GM12891 (cell line): Measurements from ENCODE around the gene CCDC142.

Experiments used
- DNase-seq: peaks from one replicate; pipeline ENCODE4 v3.0.0; 2011; ENCODE audit warnings: low spot score; ENCODE audit not compliant: insufficient read length
- FAIRE-seq: peaks from 2 replicates; lab custom pipeline; 2011; peaks lifted over from hg19 to GRCh38; lab: Jason Lieb, UNC
- PAX5 ChIP-seq: IDR thresholded peaks from 2 replicates; pipeline ENCODE4 v1.6.1; 2011; ENCODE audit warnings: low read length, moderate library complexity, mild to moderate bottlenecking; ENCODE audit not compliant: insufficient read depth, severe bottlenecking
- POLR2A ChIP-seq: IDR thresholded peaks from 2 replicates; pipeline ENCODE4 v1.6.1; 2011; ENCODE audit warnings: low read depth, low read length, control low read depth
- POLR2AphosphoS5 ChIP-seq: IDR thresholded peaks from 2 replicates; pipeline ENCODE4 v1.6.1; 2011; ENCODE audit warnings: low read depth, low read length, control low read depth
- POU2F2 ChIP-seq: IDR thresholded peaks from 2 replicates; pipeline ENCODE4 v1.6.1; 2011; ENCODE audit warnings: low read depth, mild to moderate bottlenecking, control low read depth, low read length, moderate library complexity
- SPI1 ChIP-seq: IDR thresholded peaks from 2 replicates; pipeline ENCODE4 v1.6.1; 2011; ENCODE audit warnings: low read depth, low read length, control low read depth
- TAF1 ChIP-seq: IDR thresholded peaks from 2 replicates; pipeline ENCODE4 v1.6.1; 2011; ENCODE audit warnings: low read depth, low read length, control low read depth

CCDC142 gene

GRCh38 chr2:74504591-74504990 lies 21.8 kb upstream of the CCDC142 start:
- TF ChIP-seq SPI1: no peak
- no peak for DNase-seq
- no peak for FAIRE-seq

- TF ChIP-seq POLR2A (no peak), SPI1 (no peak)
- FAIRE-seq: no peak
- DNase-seq: no peak
Observed at GRCh38 chr2:74503506-74504475, 21.0 kb upstream of the CCDC142 start.

- FAIRE-seq (peak; percentile 66), DNase-seq (no peak)
- TF ChIP-seq TAF1 (peak; percentile 34; the same call in 1 of the 2 replicates), POU2F2 (no peak), PAX5 (no peak), SPI1 (no peak), POLR2AphosphoS5 (0 out of 2 replicates have a peak, but pooled peaks have one; percentile 29), POLR2A (peak; percentile 60; the same call in 1 of the 2 replicates)
Observed at GRCh38 chr2:74502720-74503505, 20.1 kb upstream of the CCDC142 start.

- no peak for TF ChIP-seq TAF1
- DNase-seq (no peak), FAIRE-seq (no peak)
Observed at GRCh38 chr2:74502147-74502719, 19.4 kb upstream of the CCDC142 start.

GRCh38 chr2:74501335-74502071 lies 18.7 kb upstream of the CCDC142 start:
- no peak for FAIRE-seq
- TF ChIP-seq PAX5: no peak
- TF ChIP-seq SPI1: no peak
- no peak for TF ChIP-seq POLR2A
- TF ChIP-seq TAF1: no peak
- no peak for TF ChIP-seq POU2F2
- no peak for TF ChIP-seq POLR2AphosphoS5
- DNase-seq: no peak

GRCh38 chr2:74500578-74500946 lies 17.8 kb upstream of the CCDC142 start:
- TF ChIP-seq POLR2A (no peak), POLR2AphosphoS5 (no peak)
- DNase-seq (no peak), FAIRE-seq (no peak)

GRCh38 chr2:74499940-74500577 lies 17.3 kb upstream of the CCDC142 start:
- no peak for DNase-seq
- no peak for FAIRE-seq
- TF ChIP-seq TAF1 (no peak), PAX5 (no peak), POLR2AphosphoS5 (no peak), POLR2A (no peak), POU2F2 (no peak), SPI1 (no peak)

GRCh38 chr2:74499267-74499939 lies 16.6 kb upstream of the CCDC142 start, which contains the start of gene LBX2:
TSS of gene LBX2 (minus strand) at chr2:74499603. CDS start at chr2:74499537, 66 bp downstream.
- FAIRE-seq: no peak
- no peak for DNase-seq
- TF ChIP-seq SPI1 (no peak), PAX5 (no peak), TAF1 (no peak), POU2F2 (no peak), POLR2AphosphoS5 (no peak), POLR2A (no peak)

GRCh38 chr2:74498500-74499266 lies 15.9 kb upstream of the CCDC142 start:
- FAIRE-seq (peak; percentile 31), DNase-seq (no peak)
- TF ChIP-seq TAF1: no peak
- TF ChIP-seq POLR2AphosphoS5: no peak
- TF ChIP-seq POLR2A: no peak
- no peak for TF ChIP-seq PAX5
